RWPE2 (cell line): ENCODE data around the gene DOCK3.

Source experiments
- ATAC-seq: fragments of 200-7000 bp; cut with Tn5 transposase; 3 replicates; pipeline ENCODE4 v1.9.1; 2021; ENCODE audit warnings: low read depth
- DNase-seq: peaks from one replicate; pipeline ENCODE4 v3.0.0-alpha.2; 2020; ENCODE audit warnings: low spot score
- H3K27ac ChIP-seq: fragments of 450-650 bp; 2 replicates; pipeline ENCODE4 v1.5.1; 2017; ENCODE audit warnings: mild to moderate bottlenecking; ENCODE audit not compliant: poor library complexity, severe bottlenecking
- H3K27me3 ChIP-seq: fragments of 250-450 bp; sonication (Bioruptor Pico); 2 replicates; pipeline ENCODE4 v1.5.1; 2021; ENCODE audit warnings: mild to moderate bottlenecking, moderate library complexity; ENCODE audit not compliant: insufficient read depth, poor library complexity, severe bottlenecking
- H3K36me3 ChIP-seq: fragments of 250-450 bp; sonication (Bioruptor Pico); 2 replicates; pipeline ENCODE4 v1.5.1; 2020; ENCODE audit warnings: low read depth, mild to moderate bottlenecking, moderate library complexity
- H3K4me1 ChIP-seq: fragments of 250-450 bp; sonication (Bioruptor Pico); 2 replicates; pipeline ENCODE4 v1.5.1; 2021; ENCODE audit warnings: mild to moderate bottlenecking, moderate library complexity; ENCODE audit not compliant: insufficient read depth, poor library complexity, severe bottlenecking
- H3K4me3 ChIP-seq: fragments of 250-450 bp; sonication (Bioruptor Pico); 2 replicates; pipeline ENCODE4 v1.5.1; 2021; ENCODE audit warnings: mild to moderate bottlenecking, moderate library complexity; ENCODE audit not compliant: severe bottlenecking
- H3K9me3 ChIP-seq: fragments of 250-450 bp; sonication (Bioruptor Pico); 2 replicates; pipeline ENCODE4 v1.5.1; 2021; ENCODE audit warnings: mild to moderate bottlenecking, moderate library complexity; ENCODE audit not compliant: severe bottlenecking
- TF ChIP-seq, protein P1 (sequence below): fragments of 450-650 bp; IDR thresholded peaks from one replicate; pipeline ENCODE4 v1.5.1; 2017; ENCODE audit warnings: mild to moderate bottlenecking, moderate library complexity; ENCODE audit not compliant: poor library complexity, severe bottlenecking

The DOCK3 gene

GRCh38 chr3:50734985-50735384 lies 60.3 kb downstream of the DOCK3 start:
- H3K27me3 ChIP-seq = no peaks in the 10 kb centered on the region
- no peak for ATAC-seq
- H3K36me3 ChIP-seq = no peaks in the 10 kb centered on the region
- peaks cover 2% of the 10 kb centered on the region for H3K9me3 ChIP-seq
- no peak overlapping the region for H3K27ac ChIP-seq
- DNase-seq = no peak
- no peak overlapping the region for H3K4me3 ChIP-seq
- no peaks in the 10 kb centered on the region for H3K4me1 ChIP-seq
- TF ChIP-seq, protein P1, sequence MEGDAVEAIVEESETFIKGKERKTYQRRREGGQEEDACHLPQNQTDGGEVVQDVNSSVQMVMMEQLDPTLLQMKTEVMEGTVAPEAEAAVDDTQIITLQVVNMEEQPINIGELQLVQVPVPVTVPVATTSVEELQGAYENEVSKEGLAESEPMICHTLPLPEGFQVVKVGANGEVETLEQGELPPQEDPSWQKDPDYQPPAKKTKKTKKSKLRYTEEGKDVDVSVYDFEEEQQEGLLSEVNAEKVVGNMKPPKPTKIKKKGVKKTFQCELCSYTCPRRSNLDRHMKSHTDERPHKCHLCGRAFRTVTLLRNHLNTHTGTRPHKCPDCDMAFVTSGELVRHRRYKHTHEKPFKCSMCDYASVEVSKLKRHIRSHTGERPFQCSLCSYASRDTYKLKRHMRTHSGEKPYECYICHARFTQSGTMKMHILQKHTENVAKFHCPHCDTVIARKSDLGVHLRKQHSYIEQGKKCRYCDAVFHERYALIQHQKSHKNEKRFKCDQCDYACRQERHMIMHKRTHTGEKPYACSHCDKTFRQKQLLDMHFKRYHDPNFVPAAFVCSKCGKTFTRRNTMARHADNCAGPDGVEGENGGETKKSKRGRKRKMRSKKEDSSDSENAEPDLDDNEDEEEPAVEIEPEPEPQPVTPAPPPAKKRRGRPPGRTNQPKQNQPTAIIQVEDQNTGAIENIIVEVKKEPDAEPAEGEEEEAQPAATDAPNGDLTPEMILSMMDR = no peak

DNA sequence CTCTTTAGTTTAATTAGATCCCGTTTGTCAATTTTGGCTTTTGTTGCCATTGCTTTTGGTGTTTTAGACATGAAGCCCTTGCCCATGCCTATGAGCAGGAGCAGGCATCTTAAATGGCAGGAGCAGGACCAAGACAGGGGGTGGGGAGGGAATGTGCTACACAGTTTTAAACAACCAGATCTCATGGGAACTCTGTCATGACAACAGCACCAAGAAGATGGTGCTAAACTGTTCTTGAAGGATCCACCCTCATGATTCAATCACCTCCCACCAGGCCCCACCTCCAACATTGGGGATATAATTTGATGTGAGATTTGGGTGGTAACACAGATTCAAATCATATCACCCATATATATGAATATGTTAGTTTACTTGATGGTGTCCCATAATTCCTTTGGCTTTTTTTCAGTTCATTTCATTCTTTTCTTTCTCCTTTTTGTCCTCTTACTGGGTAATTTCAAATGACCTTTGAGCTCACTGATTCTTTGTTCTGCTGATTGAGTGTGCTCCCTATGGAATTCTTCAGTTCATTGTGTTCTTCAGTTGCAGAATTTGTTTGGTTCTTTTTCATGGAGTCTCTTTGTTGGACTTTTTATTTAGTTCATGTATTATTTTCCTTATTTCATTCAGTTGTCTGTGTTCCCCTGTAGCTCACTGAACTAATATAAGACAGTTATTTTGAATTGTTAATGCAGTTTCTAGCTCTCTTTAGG lies 62.6 kb downstream of the DOCK3 start:
- ATAC-seq = no peak
- no peak for DNase-seq
- no peaks in the 10 kb centered on the region for H3K27me3 ChIP-seq
- no peak overlapping the region for H3K27ac ChIP-seq
- no peaks in the 10 kb centered on the region for H3K36me3 ChIP-seq
- no peaks in the 10 kb centered on the region for H3K4me1 ChIP-seq
- peaks cover 2% of the 10 kb centered on the region for H3K9me3 ChIP-seq
- H3K4me3 ChIP-seq = no peak overlapping the region
- TF ChIP-seq, protein P1 = no peak

GRCh38 chr3:50737906-50738598 lies 63.3 kb downstream of the DOCK3 start:
- H3K27ac ChIP-seq = no peak overlapping the region
- H3K9me3 ChIP-seq = peaks cover 2% of the 10 kb centered on the region
- no peaks in the 10 kb centered on the region for H3K27me3 ChIP-seq
- H3K36me3 ChIP-seq = no peaks in the 10 kb centered on the region
- ATAC-seq = no peak
- H3K4me1 ChIP-seq = no peaks in the 10 kb centered on the region
- no peak for DNase-seq
- TF ChIP-seq, protein P1 = no peak
- no peak overlapping the region for H3K4me3 ChIP-seq

- Histone ChIP-seq H3K27me3 (no peaks in the 10 kb centered on the region), H3K9me3 (no peaks in the 10 kb centered on the region), H3K27ac (no peak overlapping the region), H3K4me1 (no peaks in the 10 kb centered on the region), H3K36me3 (no peaks in the 10 kb centered on the region), H3K4me3 (no peak overlapping the region)
- DNase-seq (no peak), ATAC-seq (no peak)
- TF ChIP-seq, protein P1 = no peak
These were observed 68.9 kb downstream of the DOCK3 start for GRCh38 chr3:50743643-50744042.

DNA sequence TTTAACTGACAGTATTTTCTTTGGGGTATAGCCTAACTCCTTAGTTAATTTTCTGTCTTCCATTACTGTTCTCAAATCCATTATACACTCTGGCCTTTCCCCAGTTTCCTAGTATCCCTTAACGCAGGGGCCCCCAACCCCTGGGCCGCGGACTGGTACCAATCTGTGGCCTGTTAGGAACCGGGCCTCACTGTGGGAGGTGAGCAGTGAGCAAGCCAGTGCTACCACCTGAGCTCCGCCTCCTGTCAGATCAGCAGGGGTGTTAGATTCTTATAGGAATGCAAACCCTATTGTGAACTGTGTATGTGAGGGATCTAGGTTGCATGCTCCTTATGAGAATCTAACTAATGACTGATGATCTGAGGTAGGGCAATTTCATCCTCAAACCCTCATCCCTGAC lies 75.1 kb downstream of the DOCK3 start:
- H3K4me3 ChIP-seq = no peak overlapping the region
- H3K36me3 ChIP-seq = no peaks in the 10 kb centered on the region
- H3K9me3 ChIP-seq = no peaks in the 10 kb centered on the region
- H3K27me3 ChIP-seq = peaks cover 1% of the 10 kb centered on the region
- no peak for DNase-seq
- ATAC-seq = no peak
- no peaks in the 10 kb centered on the region for H3K4me1 ChIP-seq
- H3K27ac ChIP-seq = no peak overlapping the region
- TF ChIP-seq, protein P1 = no peak
